Measurements from ENCODE around the gene SPNS2.

- TF ChIP-seq CTCF (IDR thresholded peaks at IDR 0.05) (no peak), EP300 (IDR thresholded peaks at IDR 0.05) (no peak)
These were observed 20.2 kb downstream of the SPNS2 start for GRCh38 chr17:4518901-4519300.

Data from tibial nerve (tissue), 4 donors.